ENCODE data around the gene HAND1.

HAND1 gene

GRCh38 chr5:154430466-154430865, 47.6 kb downstream of the HAND1 start:
- no peaks in the 10 kb centered on the region for H3F3A ChIP-seq (ENCODE audit: insufficient read depth)
- H3K79me2 ChIP-seq (ENCODE audit: insufficient read depth, low read length): no peaks in the 10 kb centered on the region
- H3K9ac ChIP-seq (ENCODE audit: low read length): no peak overlapping the region
- no peaks in the 10 kb centered on the region for H3K27me3 ChIP-seq (ENCODE audit: low read length)
- no peaks in the 10 kb centered on the region for H3K9me3 ChIP-seq (ENCODE audit: insufficient read depth, low read length)
- H2AFZ ChIP-seq (ENCODE audit: low read depth, low read length, severe bottlenecking): no peak overlapping the region
- H3K36me3 ChIP-seq (ENCODE audit: low read length): no peaks in the 10 kb centered on the region
- no peak overlapping the region for H3K4me2 ChIP-seq (ENCODE audit: low read depth, low read length, poor library complexity, severe bottlenecking)
- no peaks in the 10 kb centered on the region for H3K9me2 ChIP-seq (replicated peaks; ENCODE audit: insufficient read depth, low read length)
- TF ChIP-seq EZH2phosphoT487 (conservative IDR thresholded peaks at IDR 0.05; ENCODE audit: low read length): no peak
- TF ChIP-seq, protein P1, sequence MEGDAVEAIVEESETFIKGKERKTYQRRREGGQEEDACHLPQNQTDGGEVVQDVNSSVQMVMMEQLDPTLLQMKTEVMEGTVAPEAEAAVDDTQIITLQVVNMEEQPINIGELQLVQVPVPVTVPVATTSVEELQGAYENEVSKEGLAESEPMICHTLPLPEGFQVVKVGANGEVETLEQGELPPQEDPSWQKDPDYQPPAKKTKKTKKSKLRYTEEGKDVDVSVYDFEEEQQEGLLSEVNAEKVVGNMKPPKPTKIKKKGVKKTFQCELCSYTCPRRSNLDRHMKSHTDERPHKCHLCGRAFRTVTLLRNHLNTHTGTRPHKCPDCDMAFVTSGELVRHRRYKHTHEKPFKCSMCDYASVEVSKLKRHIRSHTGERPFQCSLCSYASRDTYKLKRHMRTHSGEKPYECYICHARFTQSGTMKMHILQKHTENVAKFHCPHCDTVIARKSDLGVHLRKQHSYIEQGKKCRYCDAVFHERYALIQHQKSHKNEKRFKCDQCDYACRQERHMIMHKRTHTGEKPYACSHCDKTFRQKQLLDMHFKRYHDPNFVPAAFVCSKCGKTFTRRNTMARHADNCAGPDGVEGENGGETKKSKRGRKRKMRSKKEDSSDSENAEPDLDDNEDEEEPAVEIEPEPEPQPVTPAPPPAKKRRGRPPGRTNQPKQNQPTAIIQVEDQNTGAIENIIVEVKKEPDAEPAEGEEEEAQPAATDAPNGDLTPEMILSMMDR (IDR thresholded peaks at IDR 0.05; ENCODE audit: insufficient read depth, low read length, poor library complexity, severe bottlenecking): no peak
- H3K4me3 ChIP-seq (ENCODE audit: insufficient read depth, low read length, poor library complexity, severe bottlenecking): no peak overlapping the region
- no peak overlapping the region for H3K27ac ChIP-seq (ENCODE audit: low read depth, low read length)
- H4K20me1 ChIP-seq (ENCODE audit: low read depth, low read length): no peaks in the 10 kb centered on the region

DNA sequence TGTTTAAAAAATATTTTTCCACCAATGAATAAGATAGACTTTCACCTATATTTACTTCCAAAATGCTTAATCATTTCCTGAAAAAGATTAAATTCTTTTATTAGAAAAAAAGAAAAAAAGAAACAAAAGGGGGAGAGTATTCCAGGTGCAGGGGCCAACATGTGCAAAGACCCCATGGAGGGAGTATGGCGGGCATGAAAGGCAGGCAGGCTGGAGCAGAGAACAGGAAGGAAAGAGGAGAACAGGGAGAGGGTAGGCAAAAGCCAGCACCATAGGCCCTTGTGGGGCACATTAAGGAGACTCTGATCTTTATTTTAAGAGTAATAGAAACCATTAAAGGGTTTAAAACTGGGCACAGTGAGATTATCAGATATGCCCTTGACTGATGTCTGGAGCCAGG, 48.7 kb downstream of the HAND1 start:
- Histone ChIP-seq H3K4me3 (ENCODE audit: insufficient read depth, low read length, poor library complexity, severe bottlenecking) (no peak overlapping the region), H3K27me3 (ENCODE audit: low read length) (no peaks in the 10 kb centered on the region), H3K9me3 (ENCODE audit: insufficient read depth, low read length) (no peaks in the 10 kb centered on the region), H4K20me1 (ENCODE audit: low read depth, low read length) (no peaks in the 10 kb centered on the region), H2AFZ (ENCODE audit: low read depth, low read length, severe bottlenecking) (no peak overlapping the region), H3K79me2 (ENCODE audit: insufficient read depth, low read length) (no peaks in the 10 kb centered on the region), H3K9me2 (replicated peaks; ENCODE audit: insufficient read depth, low read length) (no peaks in the 10 kb centered on the region), H3K36me3 (ENCODE audit: low read length) (no peaks in the 10 kb centered on the region), H3K9ac (ENCODE audit: low read length) (no peak overlapping the region), H3K4me2 (ENCODE audit: low read depth, low read length, poor library complexity, severe bottlenecking) (no peak overlapping the region), H3F3A (ENCODE audit: insufficient read depth) (no peaks in the 10 kb centered on the region), H3K27ac (ENCODE audit: low read depth, low read length) (no peak overlapping the region)
- TF ChIP-seq, protein P1 (IDR thresholded peaks at IDR 0.05; ENCODE audit: insufficient read depth, low read length, poor library complexity, severe bottlenecking): no peak
- TF ChIP-seq EZH2phosphoT487 (conservative IDR thresholded peaks at IDR 0.05; ENCODE audit: low read length): no peak

GRCh38 chr5:154428208-154428607, 49.8 kb downstream of the HAND1 start:
- no peaks in the 10 kb centered on the region for H3K9me3 ChIP-seq (ENCODE audit: insufficient read depth, low read length)
- no peak overlapping the region for H3K9ac ChIP-seq (ENCODE audit: low read length)
- no peaks in the 10 kb centered on the region for H3K27me3 ChIP-seq (ENCODE audit: low read length)
- no peak overlapping the region for H2AFZ ChIP-seq (ENCODE audit: low read depth, low read length, severe bottlenecking)
- H4K20me1 ChIP-seq (ENCODE audit: low read depth, low read length): no peaks in the 10 kb centered on the region
- no peaks in the 10 kb centered on the region for H3K36me3 ChIP-seq (ENCODE audit: low read length)
- no peaks in the 10 kb centered on the region for H3F3A ChIP-seq (ENCODE audit: insufficient read depth)
- no peak overlapping the region for H3K4me2 ChIP-seq (ENCODE audit: low read depth, low read length, poor library complexity, severe bottlenecking)
- no peaks in the 10 kb centered on the region for H3K79me2 ChIP-seq (ENCODE audit: insufficient read depth, low read length)
- H3K27ac ChIP-seq (ENCODE audit: low read depth, low read length): no peak overlapping the region
- H3K9me2 ChIP-seq (replicated peaks; ENCODE audit: insufficient read depth, low read length): no peaks in the 10 kb centered on the region
- H3K4me3 ChIP-seq (ENCODE audit: insufficient read depth, low read length, poor library complexity, severe bottlenecking): no peak overlapping the region
- no peak for TF ChIP-seq EZH2phosphoT487 (conservative IDR thresholded peaks at IDR 0.05; ENCODE audit: low read length)
- TF ChIP-seq, protein P1 (IDR thresholded peaks at IDR 0.05; ENCODE audit: insufficient read depth, low read length, poor library complexity, severe bottlenecking): no peak
